ENCODE results near the gene RNASEH2B. TPM values are rescaled to one million over a fixed set of nuclear protein-coding genes. Genes with fewer than 3 reads are reported as not detected.

The RNASEH2B gene
- total and polyA plus RNA-seq, 2 of the 13 experiments (the other 11 are each of a cell fraction or from before 2014, with no cell fraction given): 17.2 to 55.4 TPM

GRCh38 chr13:50889317-50889716 is 20.3 kb upstream of the RNASEH2B start:
- FAIRE-seq (no peak), DNase-seq (ENCODE audit: low spot score) (no peak), ATAC-seq (no peak)
- no peaks in the 10 kb centered on the region for H3K79me2 ChIP-seq (ENCODE audit: insufficient read depth, low read length)
- intact Hi-C loops (cut with micrococcal nuclease; ENCODE audit: unreplicated experiment): no loop called here
- 5% methylated on average over 1 of the region's 1 CpG for WGBS (ENCODE audit: low lambda C conversion rate)
- in situ Hi-C loops (cut with HindIII; ENCODE audit: extremely low pct_ligation_motif_present, low pct_unique_long_range_greater_than_20kb): no loop called here
- H3K9me3 ChIP-seq (ENCODE audit: low read length): no peaks in the 10 kb centered on the region
- POLR2A ChIA-PET: no interaction called here
- no peaks in the 10 kb centered on the region for H4K20me1 ChIP-seq (ENCODE audit: insufficient read depth, low read length)
- CTCF ChIA-PET (ENCODE audit: low intra/inter-chr PET ratio, low total read pairs): no interaction called here
- no peak overlapping the region for H3K4me3 ChIP-seq (replicated peaks in 1 of 3; ENCODE audit: insufficient read depth in 1 of 3, low read depth in 2 of 3, low read length in 3 of 3)
- no peaks in the 10 kb centered on the region for H3K36me3 ChIP-seq (replicated peaks in 1 of 2; ENCODE audit: control insufficient read depth in 1 of 2, insufficient read depth in 2 of 2, low read length in 2 of 2)
- H2AFZ ChIP-seq (ENCODE audit: low read length): no peak overlapping the region
- no peak overlapping the region for H3K27ac ChIP-seq (ENCODE audit: extremely low read length, insufficient read depth, low read length)
- no peak overlapping the region for H3K4me2 ChIP-seq (ENCODE audit: low read depth, low read length)
- 0 out of 2 replicates have a peak, but pooled peaks cover under 1% of the 10 kb centered on the region for H3K4me1 ChIP-seq (ENCODE audit: insufficient read depth, low read length)
- H3K27me3 ChIP-seq (ENCODE audit: control insufficient read depth in 1 of 2, insufficient read depth in 2 of 2, low read length in 2 of 2): no peaks in the 10 kb centered on the region; a peak in 1 of 5 replicates
- H3K9ac ChIP-seq (ENCODE audit: insufficient read depth, low read depth, low read length): no peak overlapping the region
- BruUV-seq (replicated peaks): no TSS peak
- TF ChIP-seq GFI1 (CRISPR knock-in tag; IDR thresholded peaks at IDR 0.05; ENCODE audit: borderline replicate concordance) (no peak), HNRNPH1 (optimal IDR thresholded peaks at IDR 0.05; ENCODE audit: low read depth, low read length) (no peak), MXD3 (CRISPR knock-in tag; IDR thresholded peaks at IDR 0.05) (no peak), HMGA1 (CRISPR knock-in tag; conservative IDR thresholded peaks at IDR 0.05) (no peak), MBD4 (IDR thresholded peaks at IDR 0.05; ENCODE audit: borderline replicate concordance, low read length) (no peak), CSRNP1 (CRISPR knock-in tag; IDR thresholded peaks at IDR 0.05) (no peak), TEF (CRISPR knock-in tag; IDR thresholded peaks at IDR 0.05) (no peak), SMC3 (IDR thresholded peaks at IDR 0.05; ENCODE audit: low read length) (no peak), TARDBP (CRISPR knock-in tag; IDR thresholded peaks at IDR 0.05) (no peak), ZNF337 (CRISPR knock-in tag; IDR thresholded peaks at IDR 0.05; ENCODE audit: borderline replicate concordance, low read depth) (no peak), SNRNP70 (IDR thresholded peaks at IDR 0.05; ENCODE audit: low read depth, low read length) (no peak), ATRX (CRISPR knock-in tag; IDR thresholded peaks at IDR 0.05; ENCODE audit: borderline replicate concordance) (no peak), NFYB (CRISPR knock-in tag; IDR thresholded peaks at IDR 0.05) (no peak), GABPB1 (CRISPR knock-in tag; IDR thresholded peaks at IDR 0.05) (no peak), ZNF737 (CRISPR knock-in tag; IDR thresholded peaks at IDR 0.05; ENCODE audit: borderline replicate concordance) (no peak), ZNF569 (CRISPR knock-in tag; IDR thresholded peaks at IDR 0.05; ENCODE audit: borderline replicate concordance) (no peak), ZNF724P (CRISPR knock-in tag; IDR thresholded peaks at IDR 0.05; ENCODE audit: borderline replicate concordance) (no peak), SPEN (CRISPR knock-in tag; IDR thresholded peaks at IDR 0.05; ENCODE audit: low read depth) (no peak), ZNF253 (CRISPR knock-in tag; IDR thresholded peaks at IDR 0.05; ENCODE audit: borderline replicate concordance) (no peak)
